GM23338 (cell line): ENCODE measurements around the gene KRTAP12-4.

ENCODE experiments used
- CREB1 ChIP-seq: fragments of 250-450 bp; sonication (Bioruptor Pico); IDR thresholded peaks from 2 replicates; pipeline ENCODE4 v1.5.0; 2020; ENCODE audit warnings: low read depth, mild to moderate bottlenecking, moderate library complexity
- ETS1 ChIP-seq: IDR thresholded peaks from 2 replicates; pipeline ENCODE4 v1.6.1; 2016; ENCODE audit warnings: antibody characterized with exemption
- EZH2 ChIP-seq: fragments of 200-600 bp; sonication (generic); IDR thresholded peaks from one replicate; pipeline ENCODE4 v1.8.0; 2017; ENCODE audit warnings: antibody characterized with exemption, mild to moderate bottlenecking, low read depth; ENCODE audit not compliant: unreplicated experiment
- EZH2phosphoT487 ChIP-seq: fragments of 200-600 bp; sonication (generic); IDR thresholded peaks from one replicate; pipeline ENCODE4 v1.8.1; 2018; ENCODE audit warnings: antibody characterized with exemption; ENCODE audit not compliant: unreplicated experiment
- JUNB ChIP-seq: IDR thresholded peaks from one replicate; pipeline ENCODE4 v1.6.1; 2016; ENCODE audit warnings: antibody characterized with exemption; ENCODE audit not compliant: unreplicated experiment
- NANOG ChIP-seq: IDR thresholded peaks from 2 replicates; pipeline ENCODE4 v1.6.1; 2016; ENCODE audit warnings: antibody characterized with exemption, borderline replicate concordance
- POLR2AphosphoS5 ChIP-seq: IDR thresholded peaks from 2 replicates; pipeline ENCODE4 v1.6.1; 2016; ENCODE audit warnings: antibody characterized with exemption, low read depth
- REST ChIP-seq: IDR thresholded peaks from one replicate; pipeline ENCODE4 v1.6.1; 2018; ENCODE audit warnings: antibody characterized with exemption; ENCODE audit not compliant: unreplicated experiment
- STAT1 ChIP-seq: IDR thresholded peaks from one replicate; pipeline ENCODE4 v1.6.1; 2016; ENCODE audit warnings: antibody characterized with exemption; ENCODE audit not compliant: unreplicated experiment
- ZNF114 ChIP-seq: fragments of 250-450 bp; sonication (Bioruptor Pico); IDR thresholded peaks from 2 replicates; pipeline ENCODE4 v1.5.0; 2020; ENCODE audit warnings: mild to moderate bottlenecking, moderate library complexity
- ZNF331 ChIP-seq: fragments of 250-450 bp; sonication (Bioruptor Pico); IDR thresholded peaks from 2 replicates; pipeline ENCODE4 v1.5.0; 2020; ENCODE audit warnings: low read depth, mild to moderate bottlenecking, moderate library complexity
- TF ChIP-seq, protein P1 (sequence below), 2 experiments: fragments of 200-600 bp in 1 of 2; sonication (generic) in 1 of 2; conservative IDR thresholded peaks; 2 replicates each; pipeline versions ENCODE4 v1.5.1 to v1.6.1; 2016 to 2017; ENCODE audit warnings: antibody characterized with exemption in 2 of 2, low read depth in 2 of 2, mild to moderate bottlenecking in 2 of 2, moderate library complexity in 1 of 2

DNA sequence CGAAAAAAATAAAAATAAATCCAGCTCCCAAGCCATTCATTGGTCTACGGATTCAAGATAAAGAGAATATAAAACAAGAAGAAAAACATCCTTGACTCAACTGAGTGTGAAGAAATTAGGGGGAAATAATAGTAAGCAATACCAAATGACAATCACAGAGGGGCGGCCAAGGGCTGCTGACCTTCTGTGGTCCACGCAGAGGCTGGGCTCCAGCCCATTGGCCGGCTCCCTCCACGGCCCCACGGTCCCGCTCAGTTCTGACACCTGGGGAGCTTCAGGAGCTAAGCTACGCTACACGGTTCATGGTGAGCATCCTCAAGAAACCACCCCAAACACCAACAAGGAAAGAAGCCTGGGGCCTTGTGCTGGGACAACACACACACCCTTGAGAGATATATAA lies 42.1 kb upstream of the KRTAP12-4 start:
- TF ChIP-seq, protein P1, sequence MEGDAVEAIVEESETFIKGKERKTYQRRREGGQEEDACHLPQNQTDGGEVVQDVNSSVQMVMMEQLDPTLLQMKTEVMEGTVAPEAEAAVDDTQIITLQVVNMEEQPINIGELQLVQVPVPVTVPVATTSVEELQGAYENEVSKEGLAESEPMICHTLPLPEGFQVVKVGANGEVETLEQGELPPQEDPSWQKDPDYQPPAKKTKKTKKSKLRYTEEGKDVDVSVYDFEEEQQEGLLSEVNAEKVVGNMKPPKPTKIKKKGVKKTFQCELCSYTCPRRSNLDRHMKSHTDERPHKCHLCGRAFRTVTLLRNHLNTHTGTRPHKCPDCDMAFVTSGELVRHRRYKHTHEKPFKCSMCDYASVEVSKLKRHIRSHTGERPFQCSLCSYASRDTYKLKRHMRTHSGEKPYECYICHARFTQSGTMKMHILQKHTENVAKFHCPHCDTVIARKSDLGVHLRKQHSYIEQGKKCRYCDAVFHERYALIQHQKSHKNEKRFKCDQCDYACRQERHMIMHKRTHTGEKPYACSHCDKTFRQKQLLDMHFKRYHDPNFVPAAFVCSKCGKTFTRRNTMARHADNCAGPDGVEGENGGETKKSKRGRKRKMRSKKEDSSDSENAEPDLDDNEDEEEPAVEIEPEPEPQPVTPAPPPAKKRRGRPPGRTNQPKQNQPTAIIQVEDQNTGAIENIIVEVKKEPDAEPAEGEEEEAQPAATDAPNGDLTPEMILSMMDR (conservative IDR thresholded peaks at IDR 0.05; ENCODE audit: low read depth in 2 of 2), result peak; percentile 15 to 34; a peak in 3 of 4 replicates
- no peak for TF ChIP-seq REST
- TF ChIP-seq EZH2, result no peak
- no peak for TF ChIP-seq JUNB
- no peak for TF ChIP-seq POLR2AphosphoS5
- no peak for TF ChIP-seq EZH2phosphoT487
- TF ChIP-seq CREB1 (CRISPR knock-in tag), result no peak
- no peak for TF ChIP-seq STAT1
- no peak for TF ChIP-seq ETS1
- no peak for TF ChIP-seq ZNF114
- TF ChIP-seq ZNF331 (CRISPR knock-in tag), result no peak
- TF ChIP-seq NANOG, result no peak
